GM18508 (cell line): ENCODE measurements around the gene HSD11B2.

ENCODE experiments used
- ATAC-seq: cut with Tn5 transposase; IDR thresholded peaks from one replicate; pipeline ENCODE4 v1.9.1; 2021; ENCODE audit warnings: moderate number of reproducible peaks; ENCODE audit not compliant: insufficient read depth, unreplicated experiment

Gene HSD11B2

DNA sequence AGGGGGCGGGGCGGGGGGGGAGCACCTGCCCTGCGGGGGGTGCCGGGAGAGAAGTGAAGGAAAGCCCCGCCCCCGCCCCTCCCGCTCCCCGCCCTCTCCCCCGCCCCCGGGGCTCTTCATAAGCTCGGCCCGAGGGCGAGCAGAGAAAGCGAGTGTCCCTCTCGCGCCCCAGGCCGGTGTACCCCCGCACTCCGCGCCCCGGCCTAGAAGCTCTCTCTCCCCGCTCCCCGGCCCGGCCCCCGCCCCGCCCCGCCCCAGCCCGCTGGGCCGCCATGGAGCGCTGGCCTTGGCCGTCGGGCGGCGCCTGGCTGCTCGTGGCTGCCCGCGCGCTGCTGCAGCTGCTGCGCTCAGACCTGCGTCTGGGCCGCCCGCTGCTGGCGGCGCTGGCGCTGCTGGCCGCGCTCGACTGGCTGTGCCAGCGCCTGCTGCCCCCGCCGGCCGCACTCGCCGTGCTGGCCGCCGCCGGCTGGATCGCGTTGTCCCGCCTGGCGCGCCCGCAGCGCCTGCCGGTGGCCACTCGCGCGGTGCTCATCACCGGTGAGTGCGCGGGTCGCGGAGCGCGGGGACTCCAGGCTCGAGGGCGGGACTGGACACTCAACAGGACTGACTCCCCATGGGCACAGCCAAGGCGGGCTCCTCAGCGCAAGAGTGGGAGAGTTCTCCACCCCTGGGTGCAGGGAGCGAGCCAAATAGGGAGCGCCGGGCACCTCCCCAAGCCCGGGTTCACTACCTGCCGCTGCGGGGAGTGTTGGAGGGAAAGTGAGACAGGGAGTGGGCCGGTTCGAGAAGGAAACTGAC is at the start of gene HSD11B2:
TSS of gene HSD11B2 (plus strand) at position 145 of the 798 bp plus-strand sequence. CDS start at position 273, 128 bp downstream.
- ATAC-seq = no peak

DNA sequence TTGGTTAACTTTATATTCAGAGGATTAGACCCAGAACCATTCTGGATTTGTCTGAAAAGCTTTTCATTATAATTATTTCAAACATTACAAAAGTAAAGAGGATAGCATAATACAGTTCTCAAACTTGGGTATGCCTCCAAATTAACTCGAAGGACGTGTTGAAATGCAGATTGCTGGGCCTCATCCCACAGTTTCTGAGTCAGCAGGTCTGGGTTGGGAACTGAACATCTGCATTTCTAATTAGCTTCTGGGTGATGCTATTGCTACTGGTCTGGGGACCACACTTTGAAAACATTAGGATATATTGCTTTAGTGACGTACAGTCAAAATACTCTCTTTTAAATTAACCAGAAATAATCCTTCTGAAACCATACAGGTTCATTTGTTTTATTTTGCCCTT is 47.6 kb upstream of the HSD11B2 start:
- ATAC-seq = no peak

DNA sequence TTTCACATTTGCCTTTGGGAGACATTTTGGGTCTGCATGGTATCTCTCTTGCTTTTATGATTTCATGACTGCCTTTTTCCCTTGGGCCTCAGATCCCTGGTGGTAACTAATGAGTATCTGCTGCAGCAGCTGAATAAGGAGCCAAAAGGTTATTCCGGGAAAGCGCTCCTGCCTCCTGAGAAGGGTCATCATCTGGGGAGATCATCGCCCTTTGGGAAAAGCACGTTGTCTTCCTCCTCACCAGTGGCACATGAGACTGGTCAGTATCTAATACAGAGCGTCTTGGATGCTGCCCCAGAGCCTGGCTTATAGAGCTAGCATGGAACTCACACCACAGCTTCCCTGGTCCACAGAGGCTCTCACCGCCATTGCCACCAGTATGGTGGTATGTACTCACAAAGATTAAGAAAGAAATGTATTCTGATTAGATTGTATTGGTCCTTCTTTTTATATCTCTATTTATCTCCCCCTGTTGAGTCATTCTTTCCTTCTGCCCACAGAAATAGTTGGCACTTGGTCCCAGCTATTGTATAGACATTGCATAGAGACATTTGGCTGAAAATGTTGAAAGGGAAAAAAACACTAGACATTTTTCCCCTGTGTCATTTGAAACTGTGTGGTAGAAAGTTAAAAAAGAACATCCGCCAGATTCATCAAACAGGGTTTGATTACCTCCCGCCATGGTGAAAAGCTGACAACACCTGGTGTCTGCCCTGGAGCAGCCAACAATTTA is 46.0 kb upstream of the HSD11B2 start:
- no peak for ATAC-seq

DNA sequence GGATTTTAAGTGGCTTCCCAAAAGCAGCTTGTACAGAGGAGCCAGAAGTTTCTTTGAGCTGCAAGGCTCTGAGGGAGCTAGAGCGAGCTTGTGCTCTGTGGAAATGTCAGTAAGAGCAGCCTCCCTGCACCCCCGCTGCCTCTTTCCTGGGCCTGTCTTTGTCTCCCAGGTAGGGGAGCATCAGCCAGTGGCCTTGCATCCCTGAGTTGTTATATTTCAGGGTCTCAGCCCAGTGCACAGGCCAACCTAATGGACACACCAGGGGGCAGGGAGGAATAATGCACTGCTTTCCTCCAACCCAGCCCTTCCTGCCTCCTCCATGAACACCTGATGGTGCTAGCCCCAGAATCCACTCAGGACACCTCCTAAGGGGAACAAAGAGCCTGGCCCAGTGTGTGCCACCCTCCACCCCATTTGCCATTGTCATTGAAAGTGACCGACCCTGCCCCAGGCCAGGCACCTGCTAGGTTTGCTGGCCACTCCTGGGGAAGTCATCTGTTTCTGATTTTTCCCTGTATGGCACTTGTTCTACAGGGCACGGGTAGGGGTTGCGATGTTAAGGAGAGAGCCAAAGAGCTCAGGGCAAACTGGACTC is 44.0 kb upstream of the HSD11B2 start:
- ATAC-seq = no peak

DNA sequence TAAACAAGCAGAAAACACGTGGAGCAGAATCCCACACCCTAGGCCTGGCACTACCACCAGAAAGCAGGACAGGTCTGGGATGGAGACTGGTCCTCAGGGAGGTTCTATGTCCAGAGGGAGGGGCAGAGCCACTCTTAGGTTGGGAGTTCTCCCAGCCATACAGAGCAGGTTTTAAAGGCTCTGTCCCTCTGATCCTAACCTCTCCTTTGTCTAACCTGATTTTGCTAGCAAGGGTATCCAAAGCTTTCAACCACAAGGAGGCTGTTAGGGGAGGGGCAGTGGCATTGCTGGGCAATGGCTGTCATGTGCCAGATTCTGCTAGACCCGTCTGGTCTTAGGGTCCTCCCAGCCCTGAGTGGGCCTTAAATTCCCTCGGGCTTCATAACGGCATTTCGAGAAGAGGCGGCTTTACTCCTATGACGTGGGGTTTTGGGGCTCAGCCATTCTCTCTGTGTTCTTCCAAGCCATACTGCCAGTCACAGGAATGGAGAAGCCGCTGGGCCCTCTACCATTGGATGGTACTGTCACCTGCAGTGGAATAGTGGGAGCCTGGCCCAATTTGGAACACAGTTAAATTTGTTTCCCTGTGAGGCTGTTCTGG is 43.3 kb upstream of the HSD11B2 start:
- ATAC-seq = no peak

DNA sequence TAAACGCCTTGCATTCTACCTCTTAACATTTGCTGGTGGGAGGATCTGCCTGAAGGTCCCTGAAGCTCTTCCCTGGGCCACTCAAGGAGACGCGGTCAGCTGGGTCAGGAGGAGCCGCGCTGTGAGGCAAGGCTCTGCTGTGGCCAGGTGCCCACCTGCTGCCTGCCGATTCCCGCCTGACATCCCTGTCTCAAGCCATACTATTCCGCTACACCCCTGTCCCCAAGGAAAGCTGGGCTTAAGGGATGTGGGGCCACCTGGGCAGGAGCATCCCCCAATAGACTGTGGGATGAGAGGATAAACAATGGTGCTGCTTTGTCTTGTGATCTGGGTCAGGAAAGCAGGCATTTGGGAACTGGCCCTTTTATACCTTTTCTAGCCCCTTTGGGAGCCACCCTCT is 42.7 kb upstream of the HSD11B2 start:
- no peak for ATAC-seq

DNA sequence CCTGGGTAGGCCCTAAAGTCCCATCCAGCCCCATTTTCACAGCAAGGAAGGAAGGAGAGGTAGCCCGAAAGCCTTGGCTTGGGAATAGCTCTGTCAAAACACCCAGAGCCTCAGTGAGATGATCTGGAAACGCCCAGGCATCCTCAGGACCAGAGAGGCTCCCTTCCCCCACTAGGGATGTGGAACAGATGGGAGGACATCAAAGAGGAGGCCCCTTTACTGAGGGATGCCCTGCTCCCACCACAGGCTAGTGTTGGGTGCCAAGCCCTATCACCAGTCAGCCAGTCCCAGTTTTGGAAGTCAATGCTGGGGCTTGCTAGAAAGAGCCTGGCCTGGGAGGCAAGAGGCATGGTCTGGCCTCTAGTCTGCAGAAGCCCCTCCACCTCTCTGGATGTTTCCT is 42.3 kb upstream of the HSD11B2 start:
- ATAC-seq = no peak

DNA sequence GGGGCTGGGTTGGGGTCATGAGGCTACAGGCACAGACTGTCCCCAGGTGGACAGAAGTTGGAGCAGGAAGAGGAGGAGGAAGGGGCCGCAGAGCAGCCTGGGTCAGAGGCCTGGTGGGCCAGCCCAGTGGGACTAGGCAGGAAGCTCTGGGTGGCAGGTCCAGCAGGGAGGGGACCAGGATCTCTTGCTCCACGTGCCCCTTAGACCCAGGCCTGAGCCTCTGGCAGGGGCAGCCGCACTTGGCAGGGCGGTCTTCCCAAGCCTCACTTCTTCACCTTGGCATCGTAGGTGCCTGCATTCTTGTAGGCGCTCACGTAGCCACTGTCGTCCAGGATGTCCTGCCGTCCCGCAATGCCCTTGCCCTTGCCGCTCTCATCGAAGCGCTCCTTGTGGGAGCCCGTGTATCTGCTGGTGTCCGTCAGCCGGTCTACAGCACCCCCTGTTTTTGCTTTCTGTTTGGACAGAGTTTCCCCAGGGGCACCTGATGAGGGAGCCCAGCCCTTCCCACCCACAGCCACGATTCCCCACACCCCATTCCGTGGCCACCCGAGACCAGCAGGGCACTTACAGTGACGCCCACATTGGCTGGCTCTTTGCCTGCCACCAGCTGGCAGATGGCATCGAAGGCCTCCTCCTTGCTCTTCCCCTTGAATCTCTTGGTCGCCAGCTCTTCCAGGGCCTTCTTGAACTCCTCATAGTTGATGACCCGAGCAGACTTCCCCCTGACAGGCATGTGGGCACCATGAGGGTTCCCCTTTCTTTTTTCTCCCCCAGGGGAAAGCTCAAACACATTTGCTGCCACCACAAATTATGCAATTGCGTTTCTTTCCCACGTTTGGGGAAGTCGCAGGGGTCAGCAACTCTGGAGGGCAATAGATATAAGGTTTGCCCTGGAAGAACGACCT is 40.8 kb upstream of the HSD11B2 start:
- ATAC-seq = no peak

DNA sequence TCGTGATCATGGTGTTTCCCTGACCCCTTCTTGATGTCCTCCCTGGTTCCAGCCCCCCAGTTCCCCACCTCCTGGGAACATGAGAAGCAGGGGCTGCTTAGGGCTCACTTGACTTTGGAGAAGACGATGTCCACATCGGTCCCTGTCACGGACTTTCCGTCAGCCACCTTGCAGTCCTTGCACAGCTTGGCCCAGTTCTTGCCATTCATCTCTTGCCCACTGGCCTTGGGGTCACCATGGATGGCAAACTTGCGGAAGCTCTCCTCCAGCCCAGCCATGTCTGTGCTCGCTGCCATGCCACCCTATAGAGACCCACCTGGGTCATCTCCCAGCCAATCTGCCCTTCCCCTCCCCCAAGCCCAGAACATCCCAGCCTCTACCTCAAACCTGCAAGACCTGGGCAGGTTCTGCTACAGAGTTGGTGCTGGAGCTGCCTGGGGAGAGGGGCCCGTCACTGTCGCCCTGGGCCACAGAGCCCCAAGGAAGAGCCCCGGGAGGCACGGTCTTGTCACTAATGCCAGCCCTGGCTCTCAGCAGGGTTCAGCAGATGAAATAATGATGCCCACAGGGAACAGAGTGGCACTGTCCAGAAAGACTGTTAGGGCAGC is 40.0 kb upstream of the HSD11B2 start:
- no peak for ATAC-seq

DNA sequence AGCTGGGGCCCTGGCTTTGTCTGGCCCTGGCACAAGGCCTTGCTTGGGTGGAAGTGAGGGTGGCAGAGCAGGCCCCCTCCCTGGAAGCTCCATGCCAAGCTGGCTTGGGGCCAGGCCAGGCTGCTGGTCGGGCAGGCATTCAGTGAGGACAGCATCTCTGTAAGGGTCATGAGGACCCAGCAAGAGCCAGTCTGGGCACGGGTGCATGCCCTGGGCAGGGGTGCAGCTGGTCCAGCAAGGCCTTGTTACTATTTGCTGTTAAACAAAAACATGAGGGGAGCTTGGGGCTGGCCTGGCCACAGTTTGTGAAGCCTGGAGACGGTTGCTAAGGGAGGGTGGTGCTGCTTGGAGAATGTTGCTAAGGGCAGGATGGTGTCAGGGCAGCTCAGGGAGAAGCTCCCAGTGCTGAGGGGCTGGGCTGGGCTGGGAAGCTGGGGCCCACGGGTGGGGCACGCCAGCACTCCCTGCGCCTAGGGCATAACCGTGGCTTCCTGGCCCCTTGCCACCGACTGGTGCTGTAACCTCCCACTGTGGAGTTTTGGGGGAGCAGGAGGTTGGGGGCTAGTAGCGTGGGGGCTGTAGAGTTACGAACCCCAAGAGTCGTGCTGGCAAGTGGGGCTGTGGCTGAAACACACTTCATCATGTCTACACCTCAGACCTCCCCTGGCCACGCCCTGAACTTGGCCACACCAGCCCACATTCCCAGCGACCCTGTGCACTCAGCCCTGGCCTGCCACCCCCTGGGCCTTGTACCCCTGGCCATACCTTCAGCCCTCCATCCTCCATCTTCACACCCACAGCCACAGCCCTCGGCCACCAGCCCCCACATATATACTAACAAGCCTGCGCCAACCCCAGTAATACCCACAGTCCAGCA is 39.3 kb upstream of the HSD11B2 start:
- ATAC-seq = no peak

DNA sequence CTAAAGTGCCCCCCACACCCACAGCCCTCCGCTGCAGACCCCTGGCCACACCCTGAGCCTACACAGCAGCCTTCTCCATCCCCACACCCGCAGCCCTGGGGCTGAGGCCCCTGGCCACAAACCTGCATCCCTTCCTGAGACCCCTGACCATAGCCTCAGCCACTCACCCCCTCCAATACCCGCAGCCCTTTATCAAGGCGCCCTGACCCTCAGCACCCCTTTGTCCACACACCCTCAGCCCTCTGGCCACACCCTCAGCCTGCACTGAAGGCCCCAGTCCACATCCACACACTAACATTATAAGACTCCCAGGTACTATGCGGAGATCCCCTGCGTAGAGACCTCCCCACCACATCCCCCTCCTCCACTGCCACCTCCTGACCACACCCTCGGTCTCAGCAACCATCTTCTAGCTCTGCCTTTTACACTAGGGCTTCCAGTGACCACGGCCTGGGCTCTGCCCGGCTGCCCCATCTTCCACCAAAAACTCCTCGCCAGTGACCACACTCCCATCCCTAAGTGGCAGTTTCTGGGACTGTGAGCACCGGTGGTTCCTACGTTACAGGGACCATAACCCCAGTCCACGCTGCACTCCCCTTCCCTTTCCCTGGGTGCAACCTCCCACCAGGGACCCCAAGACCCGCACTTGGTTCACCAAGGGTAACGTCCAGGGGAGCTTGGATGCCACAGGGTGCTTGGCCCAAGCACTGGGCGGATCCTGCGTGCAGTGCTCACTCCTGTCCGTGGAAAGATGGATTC is 38.4 kb upstream of the HSD11B2 start:
- no peak for ATAC-seq

DNA sequence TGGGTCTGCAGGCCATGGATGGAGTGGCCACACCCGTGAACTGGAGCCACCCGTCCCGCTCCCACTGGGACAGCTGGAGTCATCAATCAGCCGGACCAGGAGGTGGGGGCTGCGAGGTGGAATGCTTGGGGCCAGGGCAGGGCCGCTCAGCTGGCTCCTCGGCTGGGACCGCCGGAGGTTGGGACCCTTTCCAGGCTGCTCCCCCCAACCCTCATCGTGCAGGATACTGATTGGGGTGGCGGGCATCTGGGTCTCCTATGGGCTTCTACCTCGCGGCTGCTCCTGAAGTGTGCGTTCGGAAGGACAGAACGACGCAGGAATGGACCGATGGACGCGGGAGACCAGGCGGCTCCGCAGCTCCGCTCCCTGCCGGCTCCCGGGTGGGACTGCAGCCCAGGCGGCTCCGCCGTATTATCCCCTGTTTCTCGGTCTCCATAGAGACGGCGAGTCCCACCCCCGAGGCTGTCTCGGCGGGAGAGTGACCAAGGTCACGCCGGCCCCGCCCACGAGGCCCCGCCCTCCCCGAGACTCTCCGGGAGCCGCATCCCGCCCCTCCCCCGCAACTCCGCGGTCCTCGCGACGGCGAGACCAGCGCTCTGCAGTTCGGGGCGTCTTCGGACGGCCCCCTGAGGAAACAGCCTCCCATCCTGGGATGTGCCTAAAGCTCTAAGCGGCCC is 37.7 kb upstream of the HSD11B2 start, which contains the start of gene TPPP3:
TSS of gene TPPP3 (minus strand) at position 388 of the 677 bp plus-strand sequence. CDS start 2,387 bp downstream, outside the sequence.
- no peak for ATAC-seq

DNA sequence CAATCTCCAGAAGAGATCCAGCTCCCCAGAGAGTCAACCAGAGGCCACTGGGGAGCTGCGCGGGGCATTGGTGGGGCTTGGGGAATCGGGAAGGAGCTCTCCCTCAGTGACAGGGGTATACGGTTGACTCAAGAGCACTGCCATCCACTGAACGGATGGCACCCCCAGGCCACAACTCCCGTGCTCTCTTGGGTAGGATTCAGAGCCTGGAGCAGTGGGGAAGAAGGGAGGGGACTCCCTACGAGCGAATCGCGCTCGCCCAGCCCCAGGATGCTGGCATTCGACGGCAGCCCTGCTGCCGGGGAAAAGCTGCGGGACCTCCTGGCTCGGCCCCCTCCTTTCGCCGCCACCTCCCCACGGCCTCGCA is 37.1 kb upstream of the HSD11B2 start:
- ATAC-seq = no peak

DNA sequence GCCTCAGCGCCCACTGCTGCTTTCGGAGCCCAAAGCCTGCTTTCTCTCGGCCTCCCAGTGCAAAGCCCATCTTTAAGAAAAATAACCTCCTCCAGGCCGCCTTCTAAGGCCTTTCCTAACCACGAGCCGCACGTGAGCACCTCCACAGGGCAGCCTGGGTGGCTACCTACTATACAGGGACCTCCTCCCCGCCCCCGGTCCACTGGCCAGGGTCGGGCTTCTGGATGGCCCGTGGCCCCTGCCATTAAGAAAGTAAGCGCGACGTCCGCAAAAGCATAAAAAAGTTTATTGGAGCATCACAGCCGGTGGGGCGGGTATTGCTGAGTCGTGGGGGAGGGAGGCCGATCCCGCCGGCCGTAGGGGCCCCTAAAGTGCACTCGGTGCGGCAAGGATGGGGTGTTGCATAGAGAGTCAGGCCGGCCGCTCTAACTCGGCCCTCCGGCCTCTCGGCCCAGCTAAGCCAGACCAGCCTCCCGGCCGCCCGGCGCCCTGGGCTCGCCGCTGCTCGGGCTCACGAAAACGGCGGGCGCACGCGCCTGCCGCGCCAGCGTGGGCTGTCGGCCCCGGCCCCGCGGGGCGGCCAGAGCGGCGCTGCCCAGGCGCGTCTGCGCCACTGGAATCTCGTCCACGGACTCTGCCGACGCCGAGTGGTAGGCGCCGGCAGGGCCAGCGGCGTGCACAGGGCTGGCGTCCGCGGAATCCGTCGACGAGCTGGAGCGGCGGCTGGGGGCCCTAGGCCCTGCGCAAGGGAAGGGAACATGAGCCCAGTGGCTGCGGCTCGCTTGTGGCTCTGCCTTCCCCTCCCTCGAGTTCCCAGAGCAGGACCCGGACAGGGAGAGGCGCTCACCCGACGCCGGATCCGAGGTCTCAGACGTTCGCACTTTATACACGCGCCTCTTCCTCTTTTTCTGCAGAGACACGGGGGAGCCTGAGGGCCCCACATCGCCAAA is 36.5 kb upstream of the HSD11B2 start:
- no peak for ATAC-seq

DNA sequence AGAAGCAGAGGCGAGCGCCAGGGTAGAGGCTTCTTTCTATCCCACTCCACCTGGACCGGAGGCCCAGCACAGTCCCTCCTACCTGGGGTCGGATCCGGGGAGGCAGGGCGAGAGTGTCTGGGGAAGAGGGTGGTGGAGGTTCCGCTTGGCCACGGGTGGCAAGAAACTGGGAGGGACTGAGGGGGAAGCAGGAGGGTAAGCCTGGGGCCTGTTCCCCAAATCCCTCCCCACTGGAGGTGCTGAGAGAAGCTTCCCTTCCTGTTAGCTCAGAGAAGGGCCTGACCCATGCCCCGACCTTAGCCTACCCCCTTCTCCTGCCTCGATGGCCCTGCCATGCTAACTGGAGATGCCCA is 35.8 kb upstream of the HSD11B2 start:
- ATAC-seq = no peak

DNA sequence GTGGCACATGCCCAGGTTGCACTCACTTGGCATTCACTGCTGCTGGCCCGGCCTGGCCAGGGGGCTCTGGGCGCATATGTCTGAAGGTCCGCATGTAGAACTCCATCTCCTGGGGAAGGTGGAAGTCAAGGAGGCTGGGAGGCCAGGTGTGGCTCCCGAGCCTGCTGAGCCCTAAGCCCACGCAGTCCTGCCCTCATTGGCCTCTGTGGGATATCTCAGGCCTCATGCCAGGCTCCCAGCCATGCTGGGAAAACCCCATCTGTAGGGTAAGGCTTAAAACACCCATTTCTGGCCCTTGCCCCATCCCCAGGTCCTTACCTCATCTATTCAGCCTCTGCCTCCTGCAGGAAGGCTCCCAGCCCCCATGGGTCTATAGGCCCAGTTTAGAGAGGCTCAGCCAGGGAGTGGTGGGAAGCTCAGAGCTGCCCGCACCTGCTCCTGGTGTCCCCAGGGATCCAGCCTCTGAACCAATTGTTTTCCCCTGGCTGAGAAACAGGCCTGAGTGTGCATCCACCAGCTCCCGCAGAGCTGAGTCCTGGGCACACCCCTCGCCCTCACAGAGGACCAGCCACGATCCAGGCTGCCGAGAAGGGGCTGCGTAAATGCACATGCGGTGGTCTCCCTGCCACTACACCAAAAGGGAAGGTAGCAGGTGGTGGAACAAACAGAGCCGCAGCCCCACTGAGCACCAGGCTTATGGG is 35.3 kb upstream of the HSD11B2 start:
- no peak for ATAC-seq
